MM.1S (cell line): ENCODE data around the gene CCDC91.

ENCODE experiments used
- DNase-seq: peaks from one replicate; pipeline ENCODE4 v3.0.0-alpha.2; 2015
- H2AFZ ChIP-seq: fragments of 300-600 bp; sonication (generic); 2 replicates; pipeline ENCODE4 v1.6.0; 2016; ENCODE audit warnings: antibody characterized with exemption, low read length
- H3F3A ChIP-seq: fragments of 300-600 bp; sonication (generic); 2 replicates; pipeline ENCODE4 v1.6.1; 2016; ENCODE audit warnings: mild to moderate bottlenecking, antibody characterized with exemption, low read length, moderate library complexity, mixed read lengths; ENCODE audit not compliant: insufficient read depth
- H3K27ac ChIP-seq: fragments of 300-600 bp; sonication (generic); 2 replicates; pipeline ENCODE4 v1.5.1; 2016; ENCODE audit warnings: mild to moderate bottlenecking, low read length
- H3K27me3 ChIP-seq: fragments of 300-600 bp; sonication (generic); replicated peaks from 2 replicates; pipeline ENCODE4 v1.6.0; 2016; ENCODE audit warnings: low read length; ENCODE audit not compliant: insufficient read depth
- H3K36me3 ChIP-seq: fragments of 300-600 bp; sonication (generic); replicated peaks from 2 replicates; pipeline ENCODE4 v1.6.1; 2016; ENCODE audit warnings: mild to moderate bottlenecking, low read length, mixed read lengths; ENCODE audit not compliant: insufficient read depth
- H3K4me1 ChIP-seq: fragments of 300-600 bp; sonication (generic); 2 replicates; pipeline ENCODE4 v1.6.1; 2016; ENCODE audit warnings: low read length, mixed read lengths
- H3K4me2 ChIP-seq: fragments of 300-600 bp; sonication (generic); 2 replicates; pipeline ENCODE4 v1.6.0; 2016; ENCODE audit warnings: low read depth, low read length
- H3K4me3 ChIP-seq: fragments of 300-600 bp; sonication (generic); 2 replicates; pipeline ENCODE4 v1.5.1; 2016; ENCODE audit warnings: low read length, mixed read lengths
- H3K79me2 ChIP-seq: fragments of 300-600 bp; sonication (generic); 2 replicates; pipeline ENCODE4 v1.6.1; 2016; ENCODE audit warnings: mixed run types, low read length, mixed read lengths
- H3K9ac ChIP-seq: fragments of 300-600 bp; sonication (generic); 2 replicates; pipeline ENCODE4 v1.6.1; 2016; ENCODE audit warnings: low read length, mixed read lengths
- H3K9me2 ChIP-seq: fragments of 300-600 bp; sonication (generic); replicated peaks from 2 replicates; pipeline ENCODE4 v1.6.1; 2016; ENCODE audit warnings: mild to moderate bottlenecking, low read length, mixed read lengths; ENCODE audit not compliant: insufficient read depth
- H3K9me3 ChIP-seq: fragments of 300-600 bp; sonication (generic); replicated peaks from 2 replicates; pipeline ENCODE4 v1.6.1; 2016; ENCODE audit warnings: mild to moderate bottlenecking, low read length, mixed read lengths; ENCODE audit not compliant: insufficient read depth
- H4K20me1 ChIP-seq: fragments of 300-600 bp; sonication (generic); 2 replicates; pipeline ENCODE4 v1.6.1; 2016; ENCODE audit warnings: mild to moderate bottlenecking, low read length, moderate library complexity, mixed read lengths; ENCODE audit not compliant: insufficient read depth
- CTCF ChIP-seq: fragments of 300-600 bp; sonication (generic); IDR thresholded peaks from 2 replicates; pipeline ENCODE4 v1.5.1; 2016; ENCODE audit warnings: antibody characterized with exemption, low read length, mixed read lengths
- EZH2 ChIP-seq: fragments of 300-600 bp; sonication (generic); optimal IDR thresholded peaks from 2 replicates; pipeline ENCODE3; 2017; ENCODE audit warnings: low read depth, mild to moderate bottlenecking, antibody characterized with exemption, low read length, mixed read lengths
- EZH2phosphoT487 ChIP-seq: fragments of 300-600 bp; sonication (generic); IDR thresholded peaks from 2 replicates; pipeline ENCODE4 v1.6.1; 2018; ENCODE audit warnings: antibody characterized with exemption, low read length

Gene CCDC91

GRCh38 chr12:28578833-28579252, 388.6 kb downstream of the CCDC91 start:
- no peaks in the 10 kb centered on the region for H3K4me1 ChIP-seq
- no peaks in the 10 kb centered on the region for H3K79me2 ChIP-seq
- H4K20me1 ChIP-seq, result no peaks in the 10 kb centered on the region
- no peak overlapping the region for H3K9ac ChIP-seq
- no peaks in the 10 kb centered on the region for H3K9me2 ChIP-seq
- TF ChIP-seq EZH2phosphoT487, result no peak
- no peak for TF ChIP-seq EZH2
- no peak for TF ChIP-seq CTCF
- no peak overlapping the region for H3K4me3 ChIP-seq
- H2AFZ ChIP-seq, result no peak overlapping the region
- no peak overlapping the region for H3K27ac ChIP-seq
- H3K36me3 ChIP-seq, result no peaks in the 10 kb centered on the region
- no peak overlapping the region for H3K4me2 ChIP-seq
- no peaks in the 10 kb centered on the region for H3K9me3 ChIP-seq
- H3K27me3 ChIP-seq, result no peaks in the 10 kb centered on the region
- DNase-seq, result no peak
- H3F3A ChIP-seq, result no peaks in the 10 kb centered on the region

GRCh38 chr12:28582672-28583376, 392.6 kb downstream of the CCDC91 start:
- Histone ChIP-seq H4K20me1 (no peaks in the 10 kb centered on the region), H3K9me3 (no peaks in the 10 kb centered on the region), H3K9ac (no peak overlapping the region), H3K27me3 (no peaks in the 10 kb centered on the region), H3K9me2 (no peaks in the 10 kb centered on the region), H3K27ac (no peak overlapping the region), H3K4me2 (no peak overlapping the region), H3K4me1 (no peaks in the 10 kb centered on the region), H3F3A (no peaks in the 10 kb centered on the region), H3K79me2 (no peaks in the 10 kb centered on the region), H3K4me3 (no peak overlapping the region), H3K36me3 (no peaks in the 10 kb centered on the region), H2AFZ (no peak overlapping the region)
- no peak for TF ChIP-seq EZH2
- DNase-seq, result no peak

- no peaks in the 10 kb centered on the region for H3K36me3 ChIP-seq
- H2AFZ ChIP-seq, result no peak overlapping the region
- DNase-seq, result no peak
- no peaks in the 10 kb centered on the region for H3K9me2 ChIP-seq
- H3K9ac ChIP-seq, result no peak overlapping the region
- no peaks in the 10 kb centered on the region for H3K79me2 ChIP-seq
- no peaks in the 10 kb centered on the region for H3K9me3 ChIP-seq
- no peaks in the 10 kb centered on the region for H3K4me1 ChIP-seq
- H3F3A ChIP-seq, result no peaks in the 10 kb centered on the region
- no peak overlapping the region for H3K27ac ChIP-seq
- TF ChIP-seq EZH2phosphoT487, result no peak
- no peak for TF ChIP-seq EZH2
- no peak for TF ChIP-seq CTCF
- no peaks in the 10 kb centered on the region for H3K27me3 ChIP-seq
- no peaks in the 10 kb centered on the region for H4K20me1 ChIP-seq
- no peak overlapping the region for H3K4me2 ChIP-seq
- H3K4me3 ChIP-seq, result no peak overlapping the region
Measured at GRCh38 chr12:28583701-28584261, 393.5 kb downstream of the CCDC91 start.

- H4K20me1 ChIP-seq, result no peaks in the 10 kb centered on the region
- no peak for DNase-seq
- H3K27me3 ChIP-seq, result no peaks in the 10 kb centered on the region
- H3K4me3 ChIP-seq, result no peak overlapping the region
- TF ChIP-seq CTCF (no peak), EZH2 (no peak), EZH2phosphoT487 (no peak)
- H3K4me2 ChIP-seq, result no peak overlapping the region
- no peak overlapping the region for H3K27ac ChIP-seq
- no peaks in the 10 kb centered on the region for H3K79me2 ChIP-seq
- H3K9me3 ChIP-seq, result no peaks in the 10 kb centered on the region
- no peaks in the 10 kb centered on the region for H3F3A ChIP-seq
- no peak overlapping the region for H2AFZ ChIP-seq
- no peaks in the 10 kb centered on the region for H3K36me3 ChIP-seq
- no peak overlapping the region for H3K9ac ChIP-seq
- H3K4me1 ChIP-seq, result no peaks in the 10 kb centered on the region
- no peaks in the 10 kb centered on the region for H3K9me2 ChIP-seq
Measured at GRCh38 chr12:28585146-28585545, 394.9 kb downstream of the CCDC91 start.
